H1 (cell line): ENCODE measurements around the gene SBK2. TPM values are rescaled to one million over a fixed set of nuclear protein-coding genes. Genes with fewer than 3 reads are reported as not detected.

Experiments used
- CTBP2 ChIP-seq: IDR thresholded peaks from 2 replicates; pipeline ENCODE4 v1.7.0; 2011; ENCODE audit warnings: borderline replicate concordance, mild to moderate bottlenecking, moderate library complexity, mixed read lengths, low read length; ENCODE audit not compliant: insufficient read depth, insufficient read length
- TAF7 ChIP-seq: optimal IDR thresholded peaks from 2 replicates; pipeline ENCODE3; 2011; ENCODE audit warnings: low read depth, mild to moderate bottlenecking, inconsistent platforms, low read length, moderate library complexity, borderline replicate concordance
- polyA plus RNA-seq, 7 experiments: library from polyadenylated mRNA; depleted of rRNA in 3 of 7; stranded (reverse) in 5 of 7; unstranded in 2 of 7; fragments of >200 nt in 5 of 7; fragments of 200-250 nt in 2 of 7; gene quantifications; 1 replicate in 5 of 7; 2 replicates in 1 of 7; 4 replicates in 1 of 7; pipeline versions ENCODE4 v1.2.1 to v1.2.3, GENCODE V29; 2011 to 2013; ENCODE audit warnings: missing spikeins in 2 of 7, mixed read lengths in 2 of 7
- total RNA-seq: library from RNA; stranded (reverse); fragmentation: NEBNext Ultra II Directional; extraction: Animal tissue kit (Norgen Biotek cat#: 25700); gene quantifications from 2 replicates; pipeline ENCODE4 v1.2.1, GENCODE V29; 2021

SBK2 gene
- total and polyA plus RNA-seq, 2 of the 8 experiments (the other 6 are each of a cell fraction or from before 2014, with no cell fraction given), result 3.2 to 4.1 TPM

DNA sequence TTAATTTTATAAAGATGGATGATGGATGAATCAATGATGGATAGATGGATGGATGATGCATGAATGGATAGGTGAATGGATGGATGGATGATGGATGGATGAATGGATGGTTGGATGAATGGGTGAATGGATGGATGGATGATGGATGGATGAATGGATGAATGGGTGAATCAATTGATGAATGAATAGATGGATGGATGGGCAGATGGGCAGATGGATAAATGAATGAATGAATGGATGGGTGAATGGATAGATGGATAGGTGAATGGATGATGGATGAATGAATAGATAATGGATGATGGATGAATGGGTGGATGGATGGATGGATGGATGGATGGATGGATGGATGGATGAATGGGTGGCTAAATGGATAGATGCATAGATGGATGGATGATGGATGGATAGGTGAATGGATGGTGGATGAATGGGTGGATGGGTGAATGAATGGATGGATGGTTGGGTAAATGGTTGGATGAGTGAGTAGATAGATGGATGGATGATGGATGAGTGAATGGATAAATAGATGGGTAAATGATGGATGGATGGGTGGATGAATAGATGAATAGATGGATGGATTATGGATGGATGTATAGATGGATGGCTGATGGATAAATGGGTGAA is 30.9 kb upstream of the SBK2 start (continued):
- TF ChIP-seq CTBP2 (no peak), TAF7 (no peak)
- TF ChIP-seq, all 59 proteins: peak for 0
